ENCODE measurements around the gene TIE1.

TIE1 gene

GRCh38 chr1:43284065-43284464 is 16.7 kb upstream of the TIE1 start:
- DNase-seq, result no peak
- H3K9me3 ChIP-seq (ENCODE audit: control insufficient read depth, low read length), result no peaks in the 10 kb centered on the region
- H3K27ac ChIP-seq (ENCODE audit: insufficient read depth, low read length, poor library complexity, severe bottlenecking), result no peak overlapping the region
- no peaks in the 10 kb centered on the region for H3K36me3 ChIP-seq (ENCODE audit: control insufficient read depth, insufficient read depth, low read length)
- H3K4me3 ChIP-seq (ENCODE audit: insufficient read depth, low read depth, low read length, poor library complexity, severe bottlenecking), result no peak overlapping the region
- no peaks in the 10 kb centered on the region for H3K4me1 ChIP-seq (ENCODE audit: control insufficient read depth, insufficient read depth, low read length, poor library complexity, severe bottlenecking)
- no peaks in the 10 kb centered on the region for H3K27me3 ChIP-seq (replicated peaks; ENCODE audit: control insufficient read depth, insufficient read depth, low read length, poor library complexity, severe bottlenecking)

GRCh38 chr1:43284546-43285110 is 16.2 kb upstream of the TIE1 start:
- no peak for DNase-seq

DNA sequence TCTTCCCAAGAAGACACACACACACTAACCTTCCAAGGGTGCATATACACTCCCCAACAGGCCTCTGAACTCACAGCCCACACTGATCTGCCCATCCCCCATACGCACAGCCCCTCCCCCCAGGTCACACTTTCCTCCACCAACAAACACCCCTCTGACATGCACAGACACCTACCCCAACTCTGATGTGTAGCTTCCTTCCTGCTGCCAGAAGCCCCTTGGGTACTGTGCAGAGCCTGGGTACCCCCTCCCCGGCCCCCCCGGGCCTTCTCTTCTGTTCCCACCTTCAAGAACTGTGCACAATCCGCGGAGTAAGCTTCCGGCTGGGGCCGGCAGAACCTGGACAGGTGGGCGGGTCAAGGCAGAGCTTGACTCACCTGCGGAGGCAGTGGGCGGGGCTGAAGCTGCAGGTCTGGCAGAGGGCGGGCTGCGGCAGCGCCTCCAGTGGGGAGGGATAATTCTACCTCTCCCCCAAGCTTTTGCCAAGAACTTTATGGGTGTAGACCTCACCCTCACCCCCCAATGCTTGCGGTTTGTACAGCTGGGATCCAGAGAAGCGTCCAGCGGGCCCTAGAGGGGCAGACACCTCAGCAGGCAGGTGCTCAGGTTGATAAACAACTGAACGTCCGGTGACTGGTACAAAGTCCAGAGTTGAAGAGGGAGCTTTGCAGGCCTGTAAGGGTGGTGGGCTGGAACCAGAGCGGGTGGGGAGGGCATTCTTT is 15.4 kb upstream of the TIE1 start, which contains the start of gene C1orf210:
TSS of gene C1orf210 (minus strand) at position 313 of the 722 bp plus-strand sequence. CDS start 2,311 bp downstream, outside the sequence.
- Histone ChIP-seq H3K4me1 (ENCODE audit: control insufficient read depth, insufficient read depth, low read length, poor library complexity, severe bottlenecking) (no peaks in the 10 kb centered on the region), H3K27ac (ENCODE audit: insufficient read depth, low read length, poor library complexity, severe bottlenecking) (no peak within 1 kb of the TSS), H3K36me3 (ENCODE audit: control insufficient read depth, insufficient read depth, low read length) (no peaks in the 10 kb centered on the region), H3K9me3 (ENCODE audit: control insufficient read depth, low read length) (no peaks in the 10 kb centered on the region), H3K4me3 (ENCODE audit: insufficient read depth, low read depth, low read length, poor library complexity, severe bottlenecking) (no peak within 1 kb of the TSS), H3K27me3 (replicated peaks; ENCODE audit: control insufficient read depth, insufficient read depth, low read length, poor library complexity, severe bottlenecking) (no peaks in the 10 kb centered on the region)
- no peak for DNase-seq

More at GRCh38 chr1:43284546-43285110, 16.2 kb upstream of the TIE1 start:
- H3K9me3 ChIP-seq (ENCODE audit: control insufficient read depth, low read length), result no peaks in the 10 kb centered on the region
- H3K4me3 ChIP-seq (ENCODE audit: insufficient read depth, low read depth, low read length, poor library complexity, severe bottlenecking), result no peak overlapping the region
- H3K4me1 ChIP-seq (ENCODE audit: control insufficient read depth, insufficient read depth, low read length, poor library complexity, severe bottlenecking), result no peaks in the 10 kb centered on the region
- no peaks in the 10 kb centered on the region for H3K36me3 ChIP-seq (ENCODE audit: control insufficient read depth, insufficient read depth, low read length)
- no peak overlapping the region for H3K27ac ChIP-seq (ENCODE audit: insufficient read depth, low read length, poor library complexity, severe bottlenecking)
- no peaks in the 10 kb centered on the region for H3K27me3 ChIP-seq (replicated peaks; ENCODE audit: control insufficient read depth, insufficient read depth, low read length, poor library complexity, severe bottlenecking)

DNA sequence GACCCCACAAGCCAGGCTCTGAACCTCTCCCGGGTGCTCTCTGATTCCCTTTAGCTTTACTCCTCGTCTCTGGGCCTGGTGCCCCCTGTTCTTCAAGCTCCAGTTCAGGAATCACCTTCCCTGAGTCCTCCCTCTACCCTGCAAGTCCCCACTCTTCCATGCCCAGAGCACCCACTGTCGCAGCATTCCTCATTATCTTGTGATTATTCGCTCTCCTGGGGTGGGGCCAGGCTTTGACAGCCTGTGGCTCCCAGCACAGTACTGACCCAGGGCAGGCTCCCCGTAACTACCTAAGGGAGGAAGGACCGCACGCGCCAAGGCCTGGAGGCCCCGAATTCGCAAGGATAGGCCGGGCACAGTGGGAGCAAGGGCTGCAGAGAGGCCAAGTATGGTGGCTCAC is 14.7 kb upstream of the TIE1 start:
- H3K27ac ChIP-seq (ENCODE audit: insufficient read depth, low read length, poor library complexity, severe bottlenecking), result no peak overlapping the region
- H3K27me3 ChIP-seq (replicated peaks; ENCODE audit: control insufficient read depth, insufficient read depth, low read length, poor library complexity, severe bottlenecking), result no peaks in the 10 kb centered on the region
- no peak overlapping the region for H3K4me3 ChIP-seq (ENCODE audit: insufficient read depth, low read depth, low read length, poor library complexity, severe bottlenecking)
- no peaks in the 10 kb centered on the region for H3K4me1 ChIP-seq (ENCODE audit: control insufficient read depth, insufficient read depth, low read length, poor library complexity, severe bottlenecking)
- no peaks in the 10 kb centered on the region for H3K9me3 ChIP-seq (ENCODE audit: control insufficient read depth, low read length)
- DNase-seq, result no peak
- H3K36me3 ChIP-seq (ENCODE audit: control insufficient read depth, insufficient read depth, low read length), result no peaks in the 10 kb centered on the region

DNA sequence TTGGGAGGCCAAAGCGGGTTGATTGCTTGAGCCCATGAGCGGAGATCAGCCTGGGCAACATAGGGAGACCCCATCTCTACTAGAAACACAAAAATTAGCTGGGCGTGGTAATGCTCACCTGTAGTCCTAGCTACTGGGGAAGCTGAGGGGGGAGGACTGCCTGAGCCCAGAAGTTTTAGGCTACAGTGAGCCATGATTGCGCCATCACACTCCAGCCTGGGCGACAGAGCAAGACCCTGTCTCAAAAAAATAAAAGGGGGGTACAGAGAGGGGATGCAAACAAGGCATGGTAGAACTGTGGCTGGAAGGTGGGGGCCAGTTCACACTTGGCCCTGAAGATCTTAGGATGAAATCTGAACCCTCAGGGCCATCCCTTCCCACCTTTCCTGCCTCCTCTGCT is 14.2 kb upstream of the TIE1 start:
- no peak overlapping the region for H3K27ac ChIP-seq (ENCODE audit: insufficient read depth, low read length, poor library complexity, severe bottlenecking)
- no peak overlapping the region for H3K4me3 ChIP-seq (ENCODE audit: insufficient read depth, low read depth, low read length, poor library complexity, severe bottlenecking)
- DNase-seq, result no peak

DNA sequence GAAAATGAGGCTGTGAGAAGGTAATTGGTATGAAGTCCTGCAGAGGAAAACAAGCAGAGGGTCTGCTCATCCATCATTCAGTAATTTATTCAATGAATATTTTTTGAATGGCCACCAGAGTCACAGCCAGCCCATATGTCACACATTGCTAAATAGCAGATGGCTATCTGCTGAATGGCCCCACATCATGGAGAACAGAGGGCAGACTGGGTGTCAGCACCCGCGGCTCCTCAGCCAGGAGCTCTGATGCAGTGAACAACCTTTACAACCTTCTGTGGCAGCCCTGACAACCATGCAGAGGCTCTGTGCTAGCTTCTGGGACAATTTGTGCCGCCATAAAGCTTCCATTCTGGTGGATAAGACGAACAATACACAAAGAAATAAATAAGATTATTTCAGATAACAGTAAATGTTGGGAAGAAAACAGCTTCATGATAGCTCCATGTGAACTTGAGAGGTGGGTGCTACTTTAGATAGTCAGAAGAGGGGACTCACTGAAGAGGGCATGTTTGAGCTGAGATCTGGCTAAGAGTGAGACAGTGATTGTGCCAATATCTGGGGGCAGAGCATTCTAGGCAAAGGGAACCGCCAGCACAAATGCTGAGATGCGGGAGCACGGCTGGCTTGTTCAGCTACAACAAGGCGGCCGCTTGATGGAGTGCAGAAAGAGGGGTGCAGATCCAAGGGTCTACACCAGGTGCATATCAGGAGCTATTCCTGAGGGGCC is 12.6 kb upstream of the TIE1 start:
- no peaks in the 10 kb centered on the region for H3K9me3 ChIP-seq (ENCODE audit: control insufficient read depth, low read length)
- no peaks in the 10 kb centered on the region for H3K27me3 ChIP-seq (replicated peaks; ENCODE audit: control insufficient read depth, insufficient read depth, low read length, poor library complexity, severe bottlenecking)
- no peak overlapping the region for H3K4me3 ChIP-seq (ENCODE audit: insufficient read depth, low read depth, low read length, poor library complexity, severe bottlenecking)
- H3K36me3 ChIP-seq (ENCODE audit: control insufficient read depth, insufficient read depth, low read length), result no peaks in the 10 kb centered on the region
- DNase-seq, result no peak
- H3K4me1 ChIP-seq (ENCODE audit: control insufficient read depth, insufficient read depth, low read length, poor library complexity, severe bottlenecking), result no peaks in the 10 kb centered on the region
- H3K27ac ChIP-seq (ENCODE audit: insufficient read depth, low read length, poor library complexity, severe bottlenecking), result no peak overlapping the region

More for the DNA sequence above, 14.2 kb upstream of the TIE1 start:
- Histone ChIP-seq H3K27me3 (replicated peaks; ENCODE audit: control insufficient read depth, insufficient read depth, low read length, poor library complexity, severe bottlenecking) (no peaks in the 10 kb centered on the region), H3K36me3 (ENCODE audit: control insufficient read depth, insufficient read depth, low read length) (no peaks in the 10 kb centered on the region), H3K4me1 (ENCODE audit: control insufficient read depth, insufficient read depth, low read length, poor library complexity, severe bottlenecking) (no peaks in the 10 kb centered on the region), H3K9me3 (ENCODE audit: control insufficient read depth, low read length) (no peaks in the 10 kb centered on the region)

DNA sequence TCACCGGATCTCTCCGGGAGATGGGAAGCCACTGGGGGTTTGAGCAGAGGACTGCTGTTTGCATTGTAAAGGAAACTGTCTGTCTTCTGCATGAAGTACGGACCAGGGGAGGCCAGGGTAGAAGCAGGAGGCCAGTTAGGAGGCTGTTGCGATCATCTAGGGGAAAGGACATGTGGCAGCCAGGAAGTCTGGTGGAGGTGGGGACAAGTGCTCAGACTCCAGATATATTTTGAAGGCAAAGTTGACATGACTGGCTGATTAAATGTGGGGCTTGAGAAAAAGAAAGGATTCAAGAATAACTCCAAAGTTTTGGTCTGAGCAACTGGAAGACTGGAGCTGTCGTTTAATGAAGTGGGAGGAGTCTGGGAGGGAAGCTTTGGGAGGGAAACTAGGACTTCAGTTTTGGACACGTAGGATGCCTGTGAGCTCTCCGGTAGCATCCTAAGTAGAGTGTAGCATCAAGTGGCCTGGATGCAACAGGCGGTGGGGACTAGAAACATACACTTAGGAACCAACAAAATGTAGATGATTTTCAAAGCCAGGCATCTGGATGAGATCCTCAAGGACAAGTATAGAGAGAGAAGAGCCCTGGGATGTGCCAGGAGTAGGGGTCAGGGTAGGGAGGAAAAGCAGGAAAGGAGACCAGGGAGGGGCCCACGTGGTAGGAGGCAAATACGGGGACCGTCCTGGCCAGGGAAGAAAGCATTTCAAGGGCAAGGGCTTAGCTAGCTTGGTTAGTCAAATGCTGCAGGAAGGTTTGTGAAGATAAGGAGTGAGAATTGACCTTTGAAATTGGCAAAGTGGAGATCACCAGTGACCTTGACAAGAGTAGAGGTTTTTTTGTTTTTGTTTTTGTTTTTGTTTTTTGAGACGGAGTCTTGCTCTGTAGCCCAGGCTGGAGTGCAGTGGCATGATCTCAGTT is 11.7 kb upstream of the TIE1 start:
- H3K4me1 ChIP-seq (ENCODE audit: control insufficient read depth, insufficient read depth, low read length, poor library complexity, severe bottlenecking), result no peaks in the 10 kb centered on the region
- H3K9me3 ChIP-seq (ENCODE audit: control insufficient read depth, low read length), result no peaks in the 10 kb centered on the region
- H3K36me3 ChIP-seq (ENCODE audit: control insufficient read depth, insufficient read depth, low read length), result no peaks in the 10 kb centered on the region
- no peaks in the 10 kb centered on the region for H3K27me3 ChIP-seq (replicated peaks; ENCODE audit: control insufficient read depth, insufficient read depth, low read length, poor library complexity, severe bottlenecking)
- no peak overlapping the region for H3K4me3 ChIP-seq (ENCODE audit: insufficient read depth, low read depth, low read length, poor library complexity, severe bottlenecking)
- H3K27ac ChIP-seq (ENCODE audit: insufficient read depth, low read length, poor library complexity, severe bottlenecking), result no peak overlapping the region
- DNase-seq, result no peak

DNA sequence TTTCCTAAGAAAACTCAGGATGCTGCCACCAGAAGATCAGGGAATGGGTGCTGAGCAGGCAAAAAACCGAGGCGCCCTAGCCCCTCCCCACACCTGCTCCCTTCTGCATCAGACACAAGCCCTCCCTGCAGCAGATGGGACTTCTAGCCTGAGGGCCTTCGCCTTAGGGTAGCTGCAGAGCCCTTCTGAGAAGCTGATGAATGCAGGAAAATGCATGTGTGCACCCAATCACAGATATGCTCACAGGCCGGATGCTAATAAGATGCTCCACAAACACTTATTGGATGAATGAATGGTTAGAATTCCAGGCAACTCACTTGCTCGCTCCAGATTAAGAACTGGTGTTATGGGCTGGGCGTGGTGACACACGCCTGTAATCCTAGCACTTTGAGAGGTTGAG is 8.6 kb upstream of the TIE1 start:
- Histone ChIP-seq H3K27ac (ENCODE audit: insufficient read depth, low read length, poor library complexity, severe bottlenecking) (no peak overlapping the region), H3K36me3 (ENCODE audit: control insufficient read depth, insufficient read depth, low read length) (no peaks in the 10 kb centered on the region), H3K4me3 (ENCODE audit: insufficient read depth, low read depth, low read length, poor library complexity, severe bottlenecking) (no peak overlapping the region), H3K27me3 (replicated peaks; ENCODE audit: control insufficient read depth, insufficient read depth, low read length, poor library complexity, severe bottlenecking) (no peaks in the 10 kb centered on the region), H3K4me1 (ENCODE audit: control insufficient read depth, insufficient read depth, low read length, poor library complexity, severe bottlenecking) (peaks cover 5% of the 10 kb centered on the region), H3K9me3 (ENCODE audit: control insufficient read depth, low read length) (no peaks in the 10 kb centered on the region)
- DNase-seq, result no peak

DNA sequence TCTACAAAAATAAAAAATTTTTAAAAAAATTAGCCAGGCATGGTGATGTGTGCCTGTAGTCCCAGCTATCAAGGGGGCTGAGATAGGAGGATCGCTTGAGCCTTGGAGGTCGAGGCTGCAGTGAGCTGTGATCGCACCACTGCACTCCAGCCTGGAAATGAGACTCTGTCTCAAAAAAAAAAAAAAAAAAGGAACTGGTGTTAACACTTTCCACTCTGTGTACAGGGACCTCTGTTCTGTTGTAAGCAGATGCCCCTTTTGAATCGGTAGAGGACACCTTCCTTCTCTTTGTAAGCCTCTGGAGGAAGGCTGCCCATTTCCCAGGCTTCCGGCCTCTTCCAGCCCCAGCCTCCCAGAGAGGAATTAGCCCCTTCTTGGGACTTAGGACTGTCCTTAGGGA is 8.1 kb upstream of the TIE1 start:
- H3K4me3 ChIP-seq (ENCODE audit: insufficient read depth, low read depth, low read length, poor library complexity, severe bottlenecking), result no peak overlapping the region
- H3K27me3 ChIP-seq (replicated peaks; ENCODE audit: control insufficient read depth, insufficient read depth, low read length, poor library complexity, severe bottlenecking), result no peaks in the 10 kb centered on the region
- no peak for DNase-seq
- no peaks in the 10 kb centered on the region for H3K9me3 ChIP-seq (ENCODE audit: control insufficient read depth, low read length)
- H3K36me3 ChIP-seq (ENCODE audit: control insufficient read depth, insufficient read depth, low read length), result no peaks in the 10 kb centered on the region
- peaks cover 5% of the 10 kb centered on the region for H3K4me1 ChIP-seq (ENCODE audit: control insufficient read depth, insufficient read depth, low read length, poor library complexity, severe bottlenecking)
- H3K27ac ChIP-seq (ENCODE audit: insufficient read depth, low read length, poor library complexity, severe bottlenecking), result no peak overlapping the region
